HG03442 (cell line): ENCODE data around the gene CFAP65.

Experiments used
- ATAC-seq: cut with Tn5 transposase; IDR thresholded peaks from one replicate; pipeline ENCODE4 v1.9.1; 2021; ENCODE audit warnings: mild to moderate bottlenecking, moderate library complexity; ENCODE audit not compliant: unreplicated experiment

The CFAP65 gene

GRCh38 chr2:219032051-219032745 is 9.1 kb downstream of the CFAP65 start:
- no peak for ATAC-seq

DNA sequence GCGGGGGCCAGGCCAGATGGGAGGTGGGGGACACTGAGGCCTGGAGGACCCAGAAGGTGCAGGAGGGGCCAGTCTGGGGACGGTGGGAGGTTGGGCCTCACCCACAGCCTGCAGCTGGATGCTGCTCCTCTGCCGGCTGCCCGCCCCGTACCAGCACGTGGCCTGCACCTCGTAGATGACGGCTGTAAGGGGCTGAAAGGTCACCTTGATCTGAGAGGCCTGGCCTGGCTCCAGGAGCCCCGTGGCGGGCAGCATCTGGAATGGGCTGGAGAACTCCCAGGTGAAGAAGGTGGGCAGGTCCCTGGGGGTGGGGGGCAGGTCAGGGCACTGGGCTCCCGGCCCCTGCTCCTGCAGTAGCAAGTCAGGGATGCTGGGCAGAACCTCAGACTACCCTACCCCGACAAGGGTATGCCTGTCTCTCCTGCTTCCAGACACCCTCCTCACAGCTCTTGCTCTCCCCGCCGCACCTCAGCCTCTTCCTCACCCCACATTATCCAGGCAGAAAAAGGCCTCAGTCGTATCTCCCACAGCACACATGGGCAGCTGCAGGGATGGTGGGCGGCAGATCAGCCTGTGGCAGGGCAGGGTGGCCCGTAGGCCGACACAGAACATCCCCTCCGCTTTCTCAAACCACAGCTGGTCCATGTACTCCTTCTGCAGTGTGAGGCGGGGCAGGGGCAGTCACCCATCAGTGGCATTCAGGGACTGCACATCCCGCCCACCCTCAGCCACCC is 10.1 kb downstream of the CFAP65 start:
- no peak for ATAC-seq

DNA sequence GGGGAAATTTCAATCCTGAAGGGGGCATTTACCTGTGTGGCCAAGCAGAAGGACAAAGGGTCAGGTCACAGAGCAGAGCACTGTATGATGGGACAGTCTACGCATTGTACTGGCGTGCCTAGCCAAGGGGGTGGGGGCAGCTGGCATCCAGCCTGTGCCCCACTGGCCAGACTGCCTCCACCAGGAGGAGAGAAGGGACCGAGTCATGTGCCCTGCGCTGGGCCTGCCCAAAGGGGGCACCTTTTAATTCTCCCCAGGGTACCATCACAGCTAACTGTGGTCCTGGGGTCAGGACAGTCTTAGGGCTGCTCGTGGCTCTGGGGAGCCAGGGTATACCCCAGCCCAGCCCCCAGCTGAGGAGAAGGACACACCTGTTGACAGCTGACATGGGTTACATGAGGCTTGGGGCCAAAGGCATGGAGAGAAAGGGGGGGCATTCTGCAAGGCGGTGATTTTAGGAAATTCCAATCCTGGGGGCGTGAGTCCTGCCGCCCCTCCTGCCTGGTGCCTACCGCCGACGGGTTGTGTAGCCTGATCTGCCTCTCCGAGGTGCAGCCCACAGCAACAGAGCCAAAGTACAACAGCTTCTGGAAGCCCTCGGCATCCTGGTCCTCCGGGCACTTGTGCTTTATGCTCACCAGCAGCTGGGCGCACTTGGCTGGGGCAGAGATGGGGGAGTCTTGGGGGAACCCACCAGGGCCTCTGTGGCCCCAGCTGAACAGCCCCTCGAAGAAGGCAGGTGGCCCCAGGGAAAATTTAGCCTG is 11.0 kb downstream of the CFAP65 start:
- ATAC-seq: no peak

DNA sequence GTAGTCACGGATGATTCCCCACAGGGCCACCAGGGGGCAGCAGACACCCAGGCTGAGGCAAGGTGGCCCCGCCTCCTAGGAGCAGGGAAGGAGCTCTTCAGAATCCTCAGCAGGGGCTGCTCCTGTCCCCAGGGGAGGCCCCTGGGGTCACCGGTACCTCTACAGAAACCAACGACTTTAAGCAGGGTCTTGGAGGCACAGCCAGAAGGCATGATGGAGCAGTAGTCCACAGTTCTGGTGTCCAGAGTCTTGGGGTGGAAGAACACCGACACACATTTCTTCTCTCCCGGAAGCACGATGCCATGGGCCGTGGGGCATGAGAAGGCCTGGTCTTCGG is 11.5 kb downstream of the CFAP65 start:
- peak; percentile 67 for ATAC-seq

GRCh38 chr2:219028996-219029828 is 12.1 kb downstream of the CFAP65 start:
- ATAC-seq: no peak

- ATAC-seq: no peak
Measured at GRCh38 chr2:219028141-219028540, 13.2 kb downstream of the CFAP65 start.

DNA sequence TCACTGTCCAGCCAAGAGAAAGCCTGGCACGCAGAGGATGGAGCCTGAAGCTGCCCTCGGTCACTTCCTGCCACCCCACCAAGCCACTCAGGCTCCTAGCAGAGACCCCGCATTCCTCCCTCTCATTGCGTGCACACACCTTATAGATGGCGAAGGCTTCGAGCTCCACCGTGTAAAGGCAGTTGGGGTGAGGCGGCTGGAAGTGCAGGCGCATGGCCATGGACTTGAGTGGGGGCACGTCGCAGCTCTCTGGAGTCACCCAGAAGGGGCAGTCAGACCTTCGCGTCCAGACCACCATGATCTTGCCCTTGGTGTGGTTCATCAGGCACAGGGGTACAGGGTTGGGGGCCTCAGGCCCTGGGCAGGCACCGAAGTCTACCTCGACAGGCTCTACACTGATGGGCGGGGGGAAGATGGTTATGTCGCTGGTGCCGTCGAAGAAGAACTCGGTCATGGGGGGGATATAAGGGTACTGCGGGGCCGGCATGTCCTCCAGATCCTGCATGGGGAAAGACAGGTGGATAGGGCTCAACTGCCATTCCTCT is 13.7 kb downstream of the CFAP65 start:
- ATAC-seq: no peak

DNA sequence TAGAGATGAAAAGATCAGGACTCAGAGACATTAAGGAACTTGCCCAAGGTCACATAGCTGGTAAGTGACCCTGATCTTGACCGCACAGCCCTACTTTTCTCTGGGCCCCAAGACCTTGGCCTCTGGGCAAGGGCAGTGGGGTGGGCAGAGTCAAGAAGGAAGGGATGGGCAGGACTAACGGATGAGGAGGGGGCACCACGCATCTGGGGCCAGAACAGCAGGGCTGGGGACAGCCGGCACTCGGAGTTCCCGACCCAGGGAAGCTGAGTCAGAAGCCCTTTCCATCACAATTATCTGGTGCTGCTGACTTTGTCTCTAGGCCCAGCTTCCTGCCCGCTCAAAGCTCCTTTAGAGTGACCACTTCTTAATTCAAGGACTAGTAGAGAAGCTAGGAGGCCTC is 14.4 kb downstream of the CFAP65 start:
- no peak for ATAC-seq

DNA sequence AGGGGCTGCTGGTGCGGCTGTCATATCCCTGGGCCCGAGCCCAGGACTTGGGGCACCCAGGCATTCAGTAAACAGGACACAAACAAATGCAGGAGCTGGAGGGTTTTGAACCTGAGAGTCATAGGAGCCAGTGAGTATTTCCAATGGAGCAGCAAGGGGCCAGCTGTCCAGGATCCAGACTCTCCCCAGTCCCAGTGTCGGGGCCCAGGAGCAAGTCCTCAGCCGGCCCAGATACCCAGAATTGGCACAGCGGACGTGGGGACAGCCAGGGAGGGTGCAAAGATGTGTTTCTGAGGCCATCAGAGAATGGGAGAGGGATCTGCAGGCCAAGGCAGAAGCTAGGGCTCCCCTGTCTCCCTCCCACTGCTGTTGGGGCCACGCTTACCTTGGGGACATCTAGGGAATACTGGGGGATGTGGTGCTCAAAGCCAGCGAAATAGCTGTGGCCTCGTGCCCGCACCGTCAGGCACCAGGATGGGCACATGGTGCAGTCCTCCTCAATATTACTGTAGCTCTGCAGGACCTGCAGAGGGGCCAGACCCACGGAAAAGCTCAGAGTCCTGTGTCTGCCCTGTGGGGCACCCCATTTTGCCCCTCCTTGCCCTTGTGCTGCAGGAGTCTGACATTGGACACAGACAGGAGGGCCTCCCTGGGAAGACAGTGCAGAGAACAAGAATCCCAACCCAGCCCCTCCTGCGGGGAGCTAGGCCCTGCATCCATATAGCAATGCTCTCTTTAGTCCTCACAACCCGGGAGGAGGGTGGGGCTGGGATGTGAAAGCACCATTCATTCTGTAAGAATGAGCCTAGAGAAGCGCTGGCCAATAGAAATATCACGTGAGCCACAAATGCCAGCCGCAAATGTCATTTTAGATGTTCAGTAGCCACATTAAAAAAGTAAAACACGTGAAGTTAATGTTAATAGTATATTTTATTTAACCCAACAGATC is 15.4 kb downstream of the CFAP65 start:
- ATAC-seq: no peak

DNA sequence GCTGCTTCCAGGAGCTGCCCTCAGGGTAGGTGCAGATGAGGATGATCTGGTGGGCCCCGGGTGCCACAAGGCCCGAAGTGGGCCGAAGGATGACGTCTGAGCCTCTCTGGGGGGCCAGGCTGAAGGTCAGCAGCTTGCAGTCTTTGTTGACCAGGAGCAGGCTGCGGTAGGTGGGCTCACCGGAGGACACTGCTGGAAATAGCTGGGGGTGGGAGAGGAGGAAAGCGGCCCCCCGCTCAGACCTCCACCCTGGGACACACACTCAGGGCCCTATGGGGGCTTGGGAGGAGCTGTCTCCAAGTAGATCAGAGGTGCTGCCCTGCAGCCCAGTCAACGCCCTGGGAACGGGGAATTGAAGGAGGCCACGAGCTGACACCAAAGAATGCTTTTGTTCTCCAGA is 17.3 kb downstream of the CFAP65 start:
- ATAC-seq: no peak

GRCh38 chr2:219023045-219023605 is 18.2 kb downstream of the CFAP65 start:
- ATAC-seq: no peak

DNA sequence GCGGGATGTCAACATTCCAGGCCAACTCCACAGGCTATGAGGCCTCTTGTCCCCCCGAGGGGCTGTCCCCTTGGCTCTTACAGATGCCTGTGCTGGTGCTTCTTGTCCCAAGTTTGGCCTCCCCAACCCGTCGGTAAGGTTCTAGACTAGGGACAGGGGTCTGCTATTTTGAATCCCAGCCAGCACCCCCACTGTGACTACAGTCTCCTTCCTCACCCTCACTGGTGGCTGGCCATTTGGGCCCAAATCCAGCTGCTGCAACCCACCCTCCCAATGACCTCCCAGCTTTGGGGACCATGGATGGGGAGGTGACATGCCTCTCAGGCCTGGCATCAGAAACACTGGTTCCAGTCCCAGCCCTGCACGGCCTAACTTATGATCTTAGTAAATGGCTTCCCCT is 18.7 kb downstream of the CFAP65 start:
- no peak for ATAC-seq

DNA sequence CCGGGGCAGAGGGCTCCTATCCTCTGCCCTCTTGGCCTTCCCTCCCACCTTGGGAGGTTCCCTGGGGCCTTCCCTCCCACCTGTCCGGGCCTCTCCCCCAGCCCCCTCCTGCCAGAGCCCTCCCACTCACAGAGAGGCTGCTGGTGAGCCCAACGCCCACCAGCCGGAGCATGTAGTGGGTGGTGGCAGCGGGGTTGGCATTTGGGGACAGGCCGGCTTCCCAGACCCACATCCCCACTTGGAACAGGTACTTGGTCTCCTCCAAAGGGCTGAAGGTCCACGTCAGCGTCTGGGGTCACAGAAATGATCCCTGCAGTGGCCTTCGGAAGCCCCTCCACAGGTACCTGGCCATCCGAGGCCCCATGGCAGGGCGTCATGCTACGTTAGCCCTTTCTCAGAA is 19.3 kb downstream of the CFAP65 start:
- no peak for ATAC-seq

DNA sequence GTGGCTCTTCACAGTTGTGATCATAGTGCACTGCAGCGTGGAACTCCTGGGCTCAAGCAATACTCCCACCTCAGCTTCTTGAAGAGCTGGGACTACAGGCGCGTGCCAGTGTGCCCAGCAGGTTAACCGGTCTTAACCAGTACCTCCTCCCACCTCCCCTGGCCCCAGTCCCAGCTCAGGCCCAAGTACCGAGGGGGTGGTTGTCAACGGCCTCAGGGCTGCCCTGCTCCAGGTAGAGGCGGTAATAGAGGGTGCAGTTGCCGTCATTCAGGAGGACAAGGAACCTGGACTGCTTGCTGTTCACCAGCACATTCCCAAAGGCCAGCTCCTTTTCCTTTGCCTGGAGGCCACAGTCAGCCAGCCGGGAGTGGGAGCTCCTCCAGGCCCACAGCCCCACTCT is 19.7 kb downstream of the CFAP65 start:
- no peak for ATAC-seq

GRCh38 chr2:219020604-219021365 is 20.5 kb downstream of the CFAP65 start:
- no peak for ATAC-seq

GRCh38 chr2:219019436-219019835 is 21.9 kb downstream of the CFAP65 start:
- no peak for ATAC-seq

DNA sequence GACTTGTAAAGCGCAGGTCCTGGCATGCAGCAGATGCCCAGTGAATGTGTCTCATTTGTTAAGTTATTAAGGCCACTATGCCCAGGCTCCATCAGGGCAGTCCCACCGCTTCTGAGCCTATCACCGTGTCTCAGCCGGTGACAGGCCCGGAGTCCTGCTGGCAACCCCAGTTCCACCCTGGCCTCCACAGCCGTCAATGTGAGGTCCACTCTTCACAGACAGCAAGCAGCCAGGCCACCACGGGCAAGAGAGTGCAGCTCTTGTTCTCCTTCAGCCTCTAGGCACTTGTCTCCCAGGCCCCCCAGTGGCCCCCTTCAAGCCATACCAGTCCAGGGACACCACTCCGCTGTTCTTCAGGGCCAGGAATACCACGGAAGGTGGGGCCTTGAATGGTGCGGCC is 22.6 kb downstream of the CFAP65 start:
- no peak for ATAC-seq

DNA sequence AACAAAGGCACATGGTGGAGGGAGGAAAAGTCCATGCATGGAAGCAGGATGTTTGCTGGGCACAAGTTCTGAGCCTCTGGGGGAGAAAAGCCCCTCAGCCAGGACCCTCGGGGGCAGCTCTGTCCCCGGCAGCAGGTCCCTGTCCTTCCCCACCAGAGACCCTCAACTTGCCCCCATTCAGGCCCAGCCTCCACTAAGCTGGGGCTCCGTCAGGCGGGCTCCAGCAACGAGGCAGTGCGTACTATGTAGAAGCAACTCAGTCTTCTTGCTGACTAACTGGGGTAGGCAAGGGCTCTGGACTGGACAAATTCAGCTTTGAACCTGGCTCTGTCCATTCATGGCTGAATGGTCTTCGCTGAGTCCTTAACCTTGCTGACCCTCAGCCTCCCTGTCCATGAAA is 23.0 kb downstream of the CFAP65 start:
- ATAC-seq: no peak
